ENCODE data around the gene MOXD1.

- TF ChIP-seq CTCF (IDR thresholded peaks at IDR 0.05; ENCODE audit: insufficient read depth, low read length, poor library complexity, severe bottlenecking) (no peak), EZH2phosphoT487 (conservative IDR thresholded peaks at IDR 0.05; ENCODE audit: low read length) (no peak)
These were observed 96.4 kb downstream of the MOXD1 start for GRCh38 chr6:132304891-132305305.

Measured in SU-DHL-6 (cell line).